ENCODE data around the gene SHB.

SHB gene

DNA sequence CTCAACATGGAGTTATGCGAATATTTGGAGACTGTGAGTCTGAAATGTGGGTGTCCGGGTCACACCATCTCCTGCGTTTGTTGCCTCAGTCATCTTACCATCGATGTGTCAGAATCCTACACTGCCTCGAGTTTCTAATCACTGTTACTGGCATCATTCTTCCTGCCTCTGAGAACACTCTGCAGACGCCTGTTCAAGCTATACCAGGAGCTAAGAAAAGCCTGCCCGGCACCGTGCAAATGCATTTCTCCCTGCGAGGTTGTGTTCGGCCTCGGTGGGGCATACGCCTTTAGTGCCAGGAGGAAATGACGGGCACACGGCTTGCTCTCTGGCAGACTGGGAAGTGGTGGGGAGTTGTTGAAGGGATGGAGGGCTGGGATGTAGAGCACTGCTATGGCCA, 133.9 kb downstream of the SHB start:
- DNase-seq (ENCODE audit: low spot score), result no peak

DNA sequence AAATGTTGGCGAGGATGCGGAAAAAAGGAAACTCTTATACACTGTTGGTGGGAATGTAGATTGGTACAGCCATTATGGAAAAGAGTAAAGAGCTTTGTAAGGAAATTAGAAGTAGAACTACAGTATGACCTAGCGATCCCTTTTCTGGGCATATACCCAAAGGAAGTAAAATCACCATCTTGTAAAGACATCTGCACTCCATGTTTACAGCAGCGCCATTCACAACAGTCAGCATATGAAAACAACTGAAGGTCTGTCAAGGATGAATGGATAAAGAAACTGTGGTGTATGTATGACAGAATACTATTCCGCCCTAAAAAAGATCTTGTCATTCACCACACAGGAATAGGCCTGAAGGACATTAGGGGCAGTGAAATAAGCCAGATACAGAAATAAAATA, 137.4 kb downstream of the SHB start:
- DNase-seq (ENCODE audit: low spot score), result no peak

DNA sequence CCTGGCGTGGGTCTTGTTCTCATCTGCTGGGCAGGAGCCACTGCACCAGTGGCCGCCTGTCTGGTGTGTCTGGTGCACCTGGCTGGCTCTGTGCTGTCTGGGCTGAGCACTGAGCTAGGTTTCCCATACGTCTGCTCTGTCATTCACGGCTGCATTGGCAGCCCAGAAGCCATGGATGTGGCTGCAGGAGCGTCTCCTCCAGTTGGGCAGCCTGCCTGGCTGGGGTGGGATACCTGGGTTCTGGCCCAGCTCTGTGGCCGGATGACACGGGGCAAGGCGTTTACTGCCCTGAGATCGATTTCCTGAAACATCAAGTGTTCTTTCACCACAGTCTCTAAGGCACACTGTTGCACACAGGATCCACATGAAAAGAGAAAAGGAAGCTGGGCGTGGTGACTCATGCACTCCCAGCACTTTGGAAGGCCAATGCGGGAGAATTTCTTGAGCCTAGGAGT, 139.6 kb downstream of the SHB start:
- no peak for DNase-seq (ENCODE audit: low spot score)

DNA sequence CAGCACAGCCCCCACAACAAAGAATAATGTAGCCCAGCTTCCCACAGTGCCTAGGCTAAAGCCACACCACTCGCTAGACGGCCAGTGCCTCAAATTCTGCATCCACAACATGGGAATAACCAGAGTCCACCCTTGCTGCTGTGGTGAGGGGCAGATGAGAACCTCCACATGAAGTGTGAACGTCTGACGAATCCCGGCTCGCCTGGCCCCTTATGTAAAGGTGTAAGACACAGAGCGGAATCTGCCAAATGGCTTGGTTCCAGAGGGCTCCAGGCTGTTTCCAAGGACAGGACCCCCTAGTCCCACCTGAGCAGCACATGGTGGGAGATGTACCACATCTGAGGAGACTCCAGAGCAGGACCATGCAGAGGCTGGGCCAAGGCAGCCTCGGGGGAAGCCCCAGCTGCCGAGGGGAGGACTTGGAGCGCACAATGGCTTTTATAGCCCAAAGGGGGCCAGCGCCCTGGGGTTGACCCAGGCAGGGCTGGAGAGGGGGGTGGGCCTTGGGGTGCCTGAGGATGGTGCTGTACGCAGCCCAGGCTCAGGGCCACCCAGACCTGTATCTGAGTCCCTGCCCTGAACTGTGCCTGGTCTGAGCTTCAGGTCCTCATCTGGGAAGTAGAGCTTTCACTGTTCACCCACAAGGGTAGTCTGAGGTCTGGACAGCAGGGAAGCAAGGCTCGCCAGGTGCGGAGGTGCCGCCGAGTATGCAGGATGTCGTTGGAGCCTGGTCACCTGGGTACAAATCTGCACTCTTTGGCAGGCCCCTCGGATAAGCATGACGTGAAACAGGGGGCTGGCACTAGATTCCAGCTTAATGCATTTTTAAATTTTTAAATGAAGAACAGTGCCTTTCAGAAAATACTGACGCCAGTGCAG, 140.2 kb downstream of the SHB start:
- no peak for DNase-seq (ENCODE audit: low spot score)

DNA sequence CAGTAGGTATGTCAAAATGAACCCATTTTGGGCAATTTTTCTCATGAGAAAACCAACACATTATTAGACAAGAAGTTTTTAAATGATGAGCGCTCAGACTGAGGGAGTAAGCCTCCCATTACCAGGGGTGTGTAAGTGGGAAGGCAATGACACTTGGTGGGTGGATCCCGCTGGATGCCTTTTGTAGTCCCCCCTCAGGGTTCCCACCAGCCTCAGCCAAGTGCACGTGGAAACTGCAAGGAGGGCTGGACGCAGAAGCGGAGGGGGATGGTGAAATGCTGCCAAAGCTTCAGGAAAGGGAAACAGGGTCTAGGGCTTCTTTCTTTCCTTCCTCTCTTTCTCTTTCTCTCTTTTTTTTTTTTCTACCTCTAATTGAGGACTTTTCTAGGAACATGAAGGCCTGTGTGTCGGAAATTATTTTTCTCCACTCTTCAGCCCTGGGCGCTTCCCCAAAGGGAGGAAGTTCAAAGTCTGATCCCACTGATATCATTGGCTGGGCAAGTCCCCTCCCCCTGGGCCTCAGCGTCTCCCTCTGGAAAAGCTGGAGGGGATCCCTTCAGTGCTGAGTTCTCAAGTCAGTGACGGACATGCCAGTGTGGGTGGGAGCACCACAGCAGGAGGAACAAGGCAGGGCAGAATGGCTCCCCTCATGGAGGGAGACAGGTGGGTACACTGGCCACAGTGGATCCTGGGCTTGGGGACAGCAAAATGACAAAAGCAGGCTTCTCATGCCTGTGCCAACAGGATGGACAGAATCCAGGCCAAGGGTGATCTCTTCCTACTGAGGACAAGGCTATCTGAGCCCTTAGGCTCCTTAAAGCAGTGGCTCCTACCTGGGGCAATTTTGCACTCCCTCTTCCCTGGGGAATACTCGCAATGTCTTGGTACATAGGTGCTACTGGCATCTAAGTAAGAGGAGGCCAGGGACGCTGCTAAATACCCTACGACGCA, 141.2 kb downstream of the SHB start:
- no peak for DNase-seq (ENCODE audit: low spot score)

DNA sequence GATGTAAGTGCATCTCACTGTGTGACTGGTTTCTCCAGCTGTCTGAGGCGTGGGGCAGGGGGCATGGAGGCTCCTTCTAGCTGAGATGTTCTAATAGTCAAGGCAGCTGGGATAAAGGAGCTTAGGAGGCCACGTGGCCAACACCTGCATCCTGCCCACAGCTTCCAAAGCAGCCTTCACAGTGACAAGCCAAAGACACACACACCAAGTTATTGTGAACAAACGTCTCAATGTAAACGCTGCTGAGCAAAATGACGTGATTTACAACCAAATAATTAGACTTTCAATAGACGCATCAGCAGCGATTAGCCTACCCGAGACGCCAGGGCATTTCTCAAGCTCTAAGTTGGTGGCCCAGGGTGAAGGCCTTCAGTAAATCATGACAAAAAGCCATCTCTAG, 141.9 kb downstream of the SHB start:
- no peak for DNase-seq (ENCODE audit: low spot score)

DNA sequence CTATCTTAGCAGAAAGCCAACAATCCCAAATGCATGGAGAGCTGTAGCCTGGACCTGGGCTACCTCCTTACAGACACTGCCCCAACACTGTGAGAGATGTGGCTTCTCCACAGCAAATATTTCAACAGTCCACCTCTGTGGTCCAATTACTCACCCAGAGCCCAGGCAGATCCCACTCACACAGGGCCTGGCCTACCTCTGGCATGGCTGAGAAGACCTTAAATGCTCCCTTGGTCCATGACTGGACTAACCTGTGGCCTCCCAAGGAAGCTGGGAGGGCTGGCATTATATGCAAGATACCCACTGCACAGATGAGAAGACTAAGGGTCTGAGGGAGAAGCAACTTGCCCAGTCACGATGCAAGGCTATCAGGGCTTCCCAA, 142.3 kb downstream of the SHB start:
- DNase-seq (ENCODE audit: low spot score), result no peak

DNA sequence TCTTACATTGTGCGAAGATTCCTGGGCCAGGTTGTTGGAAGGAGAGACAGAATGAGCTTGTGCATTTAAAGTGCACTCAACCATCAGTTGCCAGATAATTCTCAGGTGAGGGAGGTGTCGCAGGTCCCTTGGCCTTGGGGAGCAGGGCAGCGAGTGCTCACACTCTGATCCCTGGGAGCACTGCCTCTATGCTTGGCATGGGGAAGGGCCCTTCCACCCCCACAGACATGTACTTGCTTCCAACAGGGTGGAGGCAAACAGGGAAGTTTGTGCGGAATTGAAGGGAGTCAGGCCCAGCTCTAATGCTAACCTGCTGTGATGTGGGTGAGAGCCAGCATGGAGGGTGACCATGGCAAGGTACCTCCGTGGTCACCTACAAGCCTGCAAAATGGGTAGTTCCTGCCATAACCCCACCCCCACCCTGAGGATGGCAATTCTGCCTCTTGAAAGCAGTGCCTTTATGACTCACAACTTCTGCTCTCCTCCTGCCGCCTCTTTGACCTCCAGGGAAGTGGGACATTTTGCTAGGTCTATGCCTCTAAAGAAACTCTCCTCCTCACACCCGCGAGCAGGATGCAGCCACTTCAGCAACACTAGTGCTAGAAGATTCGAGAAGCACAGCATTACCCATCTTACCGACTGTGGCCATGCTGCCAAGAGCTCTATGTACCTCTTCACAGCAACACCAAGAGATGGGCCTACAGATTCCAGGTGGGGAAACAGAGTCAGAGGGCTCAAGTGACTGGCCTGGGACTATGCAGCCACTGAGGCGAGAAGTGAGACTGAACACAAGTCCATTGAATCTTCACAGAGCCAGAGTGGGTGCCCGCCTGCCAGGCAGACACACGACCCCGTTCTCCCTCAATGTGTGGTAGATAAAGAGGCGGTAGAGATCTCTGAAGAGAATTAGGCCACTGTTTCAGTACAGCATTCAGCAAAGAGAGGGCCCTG, 143.0 kb downstream of the SHB start:
- DNase-seq (ENCODE audit: low spot score), result no peak

DNA sequence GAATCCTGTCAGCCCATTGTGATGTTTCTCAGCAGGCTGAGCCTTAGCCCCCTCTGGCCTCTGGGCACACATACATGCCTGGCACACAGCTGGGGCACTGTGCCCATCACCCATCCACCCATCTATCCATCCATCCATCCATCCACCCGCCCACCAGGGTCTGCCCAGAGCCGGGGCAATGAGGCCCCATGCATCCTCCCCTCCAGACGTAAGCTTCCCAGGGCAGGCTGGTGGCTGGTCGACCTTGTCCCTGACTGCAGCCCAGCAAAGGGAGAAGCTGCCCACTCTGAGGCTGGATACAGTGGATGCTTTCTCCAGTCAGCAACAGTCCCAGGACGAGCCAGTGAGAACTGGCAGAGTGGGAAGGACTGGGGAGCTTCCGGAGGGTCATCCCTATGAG, 144.0 kb downstream of the SHB start:
- no peak for DNase-seq (ENCODE audit: low spot score)

DNA sequence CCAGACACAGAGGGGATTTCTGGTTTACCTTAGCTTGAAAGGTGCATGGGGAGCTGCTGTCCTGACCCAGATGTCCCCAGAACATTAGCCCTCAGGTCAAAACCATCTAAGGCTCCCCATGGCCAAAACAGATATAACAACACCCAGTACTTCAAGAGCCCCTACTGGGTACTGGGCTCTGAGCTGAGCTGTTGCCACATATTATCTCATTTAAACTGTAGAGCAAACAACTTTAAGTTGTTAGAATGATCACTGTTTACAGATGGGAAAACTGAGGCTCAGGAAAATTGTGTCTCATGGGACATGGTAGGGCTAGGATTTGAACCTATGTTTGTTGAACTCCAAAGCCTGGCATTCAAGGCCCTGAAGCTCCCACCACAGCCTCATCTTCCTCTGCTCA, 144.5 kb downstream of the SHB start:
- DNase-seq (ENCODE audit: low spot score), result no peak

DNA sequence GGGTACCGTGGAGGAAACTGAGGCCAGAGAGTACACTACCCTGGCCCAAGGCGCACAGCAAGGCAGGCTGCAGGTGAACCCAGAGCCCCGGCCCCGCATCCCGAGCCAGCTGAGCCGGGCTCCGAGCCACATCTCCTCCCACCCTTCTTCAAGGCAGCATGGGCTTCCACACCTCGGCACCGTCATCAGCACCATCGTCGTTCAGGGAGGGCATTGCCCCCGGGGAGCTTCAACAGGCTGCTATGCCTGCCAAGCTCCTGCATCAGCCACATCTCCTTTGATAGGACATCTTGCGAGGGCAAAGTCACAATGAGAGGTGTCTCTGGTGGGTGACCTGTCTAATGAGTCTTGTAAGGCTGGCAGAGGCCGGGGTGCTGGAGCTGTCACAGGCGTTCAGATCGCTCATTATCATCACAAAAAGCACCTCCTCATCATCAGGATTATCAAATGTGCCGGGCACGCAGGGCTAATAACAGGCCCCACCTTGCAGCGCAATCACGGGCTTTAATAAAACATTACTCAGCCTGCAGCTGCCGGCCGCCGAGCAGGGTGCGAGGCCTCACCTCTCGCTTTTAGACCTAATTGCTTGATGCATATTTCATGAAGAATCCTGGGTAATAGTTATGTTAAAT, 145.1 kb downstream of the SHB start:
- no peak for DNase-seq (ENCODE audit: low spot score)

DNA sequence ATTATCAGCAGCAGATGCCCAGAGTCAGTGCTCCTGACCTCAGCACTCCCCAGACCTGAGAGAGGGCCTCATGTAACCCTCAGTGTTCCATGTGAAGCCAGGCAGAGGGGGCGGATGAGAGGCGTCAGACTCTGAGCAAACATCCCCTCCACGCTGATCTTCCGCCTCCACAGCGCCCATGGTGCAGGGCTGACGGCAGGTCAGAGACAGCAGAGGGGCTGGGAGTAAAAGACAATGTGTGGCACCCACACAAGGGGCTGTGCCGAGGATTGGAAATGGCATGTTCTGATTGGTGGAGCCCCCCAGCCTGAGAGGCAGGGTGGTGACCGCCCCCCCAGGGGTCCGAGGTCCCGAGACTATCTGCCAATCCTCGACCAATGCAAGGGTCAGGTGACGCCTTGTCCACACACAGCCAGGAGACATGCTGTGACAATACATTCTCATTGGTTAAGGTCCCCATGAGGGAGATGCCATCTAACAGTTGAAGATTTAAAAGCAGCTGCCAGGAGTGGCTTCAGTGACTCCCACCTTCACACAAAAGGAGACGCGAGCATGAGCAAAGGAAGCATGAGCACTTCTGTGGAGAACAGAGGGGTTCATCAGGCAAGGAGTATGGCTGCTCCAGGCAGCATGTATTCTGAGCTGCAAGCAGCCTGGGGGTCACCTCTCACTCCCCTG, 145.8 kb downstream of the SHB start:
- no peak for DNase-seq (ENCODE audit: low spot score)

DNA sequence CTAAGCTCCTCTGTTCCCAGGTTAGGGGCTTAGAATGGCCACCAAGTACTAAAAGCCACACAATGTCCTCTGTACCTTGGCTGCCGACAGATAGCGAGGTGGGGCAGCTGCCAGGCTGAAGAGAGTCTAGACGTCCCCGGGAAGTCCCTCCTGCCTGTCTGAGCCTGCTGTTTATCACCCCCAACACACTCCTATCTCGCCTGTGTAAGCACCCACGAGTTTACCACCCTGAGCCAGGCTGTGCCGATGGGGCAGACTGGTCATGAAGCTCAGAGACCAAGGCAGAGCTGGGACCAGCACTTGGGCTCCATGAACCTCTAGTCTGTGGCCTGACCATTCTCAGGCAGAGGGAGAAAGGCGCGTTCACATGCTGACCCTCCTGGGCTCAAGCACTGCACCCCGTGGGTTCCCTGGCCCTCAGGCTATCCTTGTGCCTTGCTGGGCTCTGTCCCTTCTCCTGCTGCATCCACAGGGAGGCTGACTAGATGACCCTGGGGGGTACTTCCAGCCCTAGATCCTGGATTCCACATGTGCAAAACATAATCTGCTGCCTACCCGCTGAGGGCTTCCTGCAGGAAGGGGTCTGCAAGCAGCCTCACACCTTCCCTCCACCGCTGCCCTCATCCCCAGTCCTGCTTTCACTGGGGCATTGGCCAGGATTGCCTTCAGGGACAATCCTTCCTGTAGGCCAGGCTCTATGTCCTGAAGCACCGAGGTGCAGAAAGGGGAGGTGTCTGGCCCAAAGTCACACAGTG, 146.5 kb downstream of the SHB start:
- no peak for DNase-seq (ENCODE audit: low spot score)

DNA sequence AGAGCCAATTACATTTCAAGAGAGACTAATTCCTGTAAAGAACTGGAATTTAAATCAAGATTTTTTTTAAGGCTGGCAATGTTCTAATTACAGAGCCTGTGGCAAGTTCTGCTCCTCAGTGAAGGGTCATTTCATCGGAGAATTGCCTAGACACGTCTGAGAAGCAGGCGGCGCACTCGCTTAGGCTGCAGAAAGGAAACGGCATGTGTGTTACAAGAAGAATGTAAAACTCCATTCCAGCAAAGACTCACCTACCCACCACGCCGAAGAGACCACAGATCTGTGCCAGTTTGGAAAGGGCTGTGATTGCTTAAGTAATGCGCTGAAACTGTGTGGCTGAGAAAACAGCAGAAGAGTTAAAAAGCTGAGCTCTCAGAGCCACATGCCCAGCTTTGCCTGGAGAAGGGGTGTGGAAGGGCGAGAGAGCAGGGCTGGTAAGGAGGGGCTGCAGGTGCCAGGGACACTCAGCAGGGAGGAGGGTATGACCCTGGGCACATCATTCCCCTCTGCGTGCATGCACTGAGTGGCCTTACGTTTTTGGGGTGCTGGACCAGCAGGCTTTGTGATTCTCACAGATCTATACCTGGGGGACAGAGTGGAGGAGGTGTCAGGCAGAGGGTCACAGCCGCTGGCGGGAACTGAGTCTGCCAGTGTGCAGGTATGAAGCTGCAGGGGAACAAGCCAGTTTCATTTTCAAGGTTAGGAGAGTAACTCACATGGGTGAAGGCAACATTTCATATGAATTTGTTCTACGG, 147.3 kb downstream of the SHB start:
- DNase-seq (ENCODE audit: low spot score), result no peak

DNA sequence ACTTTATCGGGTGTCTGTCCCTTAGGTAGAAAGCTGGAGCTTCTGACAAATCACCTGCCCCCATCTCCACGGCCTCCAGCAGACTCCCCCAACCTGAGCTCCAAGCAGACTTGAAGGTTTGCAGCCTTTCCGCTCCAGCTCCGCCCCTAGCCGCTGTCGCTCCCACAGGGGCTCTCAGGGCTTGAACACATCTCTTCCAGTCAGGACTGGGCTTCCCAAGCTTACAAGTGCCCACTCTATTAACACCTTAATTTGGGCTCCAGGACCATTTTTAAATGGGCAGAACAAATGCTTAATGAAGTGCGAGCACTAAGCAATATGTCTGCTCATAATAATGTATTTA, 147.9 kb downstream of the SHB start:
- no peak for DNase-seq (ENCODE audit: low spot score)

DNA sequence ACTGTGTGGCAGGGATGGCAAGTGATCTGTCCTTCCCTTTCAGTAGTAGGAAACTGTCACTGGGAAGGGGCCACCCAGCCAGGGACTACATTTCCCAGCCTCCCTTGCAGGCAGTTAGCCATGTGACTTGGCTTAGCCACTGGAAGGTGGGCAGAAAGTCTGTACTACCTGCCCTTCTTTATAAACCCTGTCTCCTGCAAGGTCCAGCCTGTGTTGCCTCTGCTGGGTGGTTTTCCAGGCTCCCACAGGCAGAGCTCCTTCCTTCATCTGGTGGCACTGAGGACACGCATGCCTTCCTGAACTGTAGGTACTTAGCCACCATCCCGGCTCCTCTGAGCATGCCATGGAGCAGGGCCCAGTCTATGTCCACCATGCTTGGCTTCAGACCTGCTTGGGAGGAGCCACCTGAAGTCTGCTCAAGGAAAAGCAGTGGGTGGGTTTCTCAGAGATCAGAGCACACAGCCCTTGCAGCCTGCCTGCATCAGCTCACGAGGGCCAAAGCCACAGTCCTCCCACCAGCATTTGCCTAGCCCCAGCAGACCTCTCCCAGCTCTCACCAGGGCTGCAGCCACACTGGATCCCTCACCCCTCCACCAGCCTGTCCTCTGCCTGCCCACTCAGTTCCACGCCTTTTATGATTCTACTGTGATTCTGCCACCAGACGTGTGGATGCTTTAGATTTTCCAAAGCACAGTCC, 148.4 kb downstream of the SHB start:
- no peak for DNase-seq (ENCODE audit: low spot score)

DNA sequence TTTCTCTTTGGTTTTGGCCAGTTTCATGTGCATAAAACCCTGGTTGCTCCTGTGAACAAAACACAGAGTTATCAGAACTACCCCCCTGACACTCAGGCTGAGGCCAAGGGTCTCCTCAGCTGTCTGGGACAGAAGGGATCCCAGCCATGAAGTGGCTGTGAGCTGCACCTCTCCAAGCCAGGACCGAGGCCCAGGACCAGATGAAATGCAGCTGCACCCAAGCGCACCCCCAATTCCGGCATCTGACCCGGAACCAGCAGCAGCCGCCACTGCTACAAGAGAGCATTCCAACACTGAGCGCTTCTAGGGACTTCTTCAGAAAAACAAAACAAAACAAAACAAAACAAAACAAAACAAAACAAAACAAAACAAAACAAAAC, 149.1 kb downstream of the SHB start:
- DNase-seq (ENCODE audit: low spot score), result no peak

DNA sequence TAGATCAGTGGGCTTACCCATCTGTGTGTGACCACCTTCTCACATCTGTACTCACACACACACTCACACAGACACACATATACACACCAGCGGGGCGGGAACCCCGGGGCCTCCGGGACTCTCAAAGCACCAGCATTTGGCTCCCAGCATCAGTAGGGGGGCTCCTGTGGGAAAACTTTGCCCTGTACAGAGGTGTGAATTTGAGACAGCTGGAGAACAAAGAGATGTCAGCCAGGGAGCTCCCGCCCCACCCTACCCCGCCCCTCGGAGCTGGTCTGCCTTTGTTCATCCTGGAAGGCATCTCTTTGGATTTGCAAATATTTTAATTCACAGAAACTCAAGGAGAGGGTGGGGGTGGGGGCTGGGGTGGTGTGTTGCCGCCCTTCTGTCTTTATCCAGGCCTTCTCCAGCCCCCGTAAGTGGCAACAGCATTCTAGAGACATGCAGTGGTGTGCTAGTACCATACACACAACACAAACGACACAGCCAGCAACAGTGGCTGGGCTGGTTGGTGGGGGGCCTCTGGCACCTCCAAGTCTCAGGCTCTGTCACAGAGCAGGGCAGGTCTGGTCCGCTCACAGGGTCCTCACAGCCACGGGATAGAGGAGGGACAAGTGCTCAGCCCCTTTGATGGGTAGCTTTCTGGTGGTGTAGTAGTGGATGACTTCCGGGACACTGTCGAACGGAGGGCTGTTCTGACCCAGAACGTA, 149.6 kb downstream of the SHB start:
- no peak for DNase-seq (ENCODE audit: low spot score)
